GM19467 (cell line): ENCODE data around the gene SKI.

ENCODE experiments used
- ATAC-seq: cut with Tn5 transposase; IDR thresholded peaks from one replicate; pipeline ENCODE4 v1.9.1; 2021; ENCODE audit warnings: mild to moderate bottlenecking, moderate library complexity; ENCODE audit not compliant: unreplicated experiment

The SKI gene

GRCh38 chr1:2348346-2349325 is 120.5 kb downstream of the SKI start:
- no peak for ATAC-seq

DNA sequence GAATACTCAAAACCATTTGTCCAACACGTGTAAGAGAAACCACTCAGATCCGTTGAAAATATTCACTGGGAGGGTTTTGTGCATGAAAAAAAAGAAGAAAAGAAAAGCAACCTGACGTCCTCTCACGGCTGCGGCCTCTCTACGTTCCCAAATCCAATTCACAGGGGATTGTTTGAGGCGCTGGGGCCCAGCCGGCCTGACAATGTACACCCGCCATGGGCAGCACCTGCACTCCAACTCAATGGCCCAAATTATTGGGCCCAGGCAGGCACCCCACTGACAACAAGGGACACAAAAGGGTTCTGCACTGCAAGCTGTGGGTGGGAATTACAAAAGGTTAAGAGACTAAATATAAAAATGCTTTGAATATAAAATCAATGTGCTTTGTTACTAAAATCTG is 121.7 kb downstream of the SKI start:
- ATAC-seq: no peak

DNA sequence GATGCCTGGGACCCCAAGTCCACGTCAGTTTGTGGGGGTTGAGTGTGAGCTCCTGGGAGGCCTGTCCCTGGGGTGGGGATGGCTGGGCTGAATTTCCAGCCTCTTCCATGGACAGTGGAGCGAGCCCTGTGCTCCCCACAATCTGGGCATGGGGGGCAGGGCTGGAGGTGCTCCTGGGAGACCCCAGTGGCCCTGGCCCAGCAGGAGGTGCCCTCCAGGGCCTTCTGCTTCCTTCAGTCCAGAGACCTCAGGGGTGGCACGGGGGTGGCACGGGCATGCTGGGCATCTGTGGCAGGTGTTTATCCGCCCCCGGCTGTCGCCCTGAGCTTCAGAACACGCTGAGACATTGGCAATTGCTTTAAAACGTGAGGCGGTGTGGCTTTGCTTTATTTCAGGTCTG is 122.4 kb downstream of the SKI start:
- ATAC-seq: no peak

DNA sequence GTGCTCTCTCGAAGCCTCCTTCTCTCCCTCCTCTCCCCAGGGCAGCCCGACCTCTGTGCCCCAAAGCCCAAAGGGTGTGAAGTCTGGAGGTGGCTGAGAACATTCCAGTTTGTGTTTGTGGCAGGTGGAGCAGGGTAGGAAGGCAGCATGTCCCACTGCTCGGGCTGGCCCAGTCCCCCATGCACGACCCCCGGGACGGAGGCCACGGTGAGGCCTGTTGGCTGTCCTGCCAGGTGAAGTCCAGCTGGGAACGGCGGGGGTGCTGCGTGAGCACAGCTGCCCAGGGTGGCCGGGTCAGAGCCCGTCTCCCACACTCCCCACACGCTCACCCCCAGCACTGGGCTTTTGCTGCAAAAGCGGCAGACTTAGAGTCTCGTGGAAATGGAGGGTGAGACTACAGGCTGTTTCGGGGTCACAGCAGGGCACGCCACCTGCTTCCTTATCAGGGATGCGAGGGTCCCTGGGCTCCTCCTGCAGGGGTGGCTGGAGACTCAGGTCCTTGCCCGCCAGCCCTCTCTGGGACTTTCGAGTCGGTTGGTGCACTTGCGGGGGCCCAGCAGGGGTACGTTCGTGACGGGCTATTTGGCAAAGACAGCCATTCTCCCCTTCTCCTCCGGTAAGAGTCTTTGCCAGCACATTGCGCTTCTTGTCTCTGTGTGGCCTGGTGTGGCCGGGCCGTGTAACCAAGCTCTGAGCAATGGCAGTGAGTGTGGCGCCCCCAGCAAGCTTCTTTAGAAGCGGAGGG is 123.0 kb downstream of the SKI start:
- ATAC-seq: no peak

DNA sequence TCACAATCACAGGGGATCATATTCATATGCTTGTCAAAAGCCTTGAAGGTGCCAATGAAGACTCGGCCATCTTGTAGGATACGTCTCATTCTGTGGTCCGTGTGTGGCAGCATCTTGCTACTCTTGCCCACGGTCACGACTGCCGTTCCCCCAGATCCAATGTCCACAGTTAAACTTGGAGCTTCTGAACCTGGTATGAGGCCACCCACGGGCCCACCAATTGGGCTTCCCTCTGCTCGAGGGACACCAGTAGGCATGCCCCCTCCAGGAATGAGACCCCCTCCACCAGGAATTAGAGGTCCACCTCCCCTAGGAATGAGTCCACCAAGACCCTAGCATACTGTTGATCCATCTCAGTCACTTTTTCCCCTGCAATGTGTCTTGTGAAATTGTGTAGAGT is 123.6 kb downstream of the SKI start:
- no peak for ATAC-seq

GRCh38 chr1:2352341-2352896 is 124.3 kb downstream of the SKI start:
- ATAC-seq: no peak

- ATAC-seq: no peak
These were observed 124.9 kb downstream of the SKI start for GRCh38 chr1:2352897-2353550.

DNA sequence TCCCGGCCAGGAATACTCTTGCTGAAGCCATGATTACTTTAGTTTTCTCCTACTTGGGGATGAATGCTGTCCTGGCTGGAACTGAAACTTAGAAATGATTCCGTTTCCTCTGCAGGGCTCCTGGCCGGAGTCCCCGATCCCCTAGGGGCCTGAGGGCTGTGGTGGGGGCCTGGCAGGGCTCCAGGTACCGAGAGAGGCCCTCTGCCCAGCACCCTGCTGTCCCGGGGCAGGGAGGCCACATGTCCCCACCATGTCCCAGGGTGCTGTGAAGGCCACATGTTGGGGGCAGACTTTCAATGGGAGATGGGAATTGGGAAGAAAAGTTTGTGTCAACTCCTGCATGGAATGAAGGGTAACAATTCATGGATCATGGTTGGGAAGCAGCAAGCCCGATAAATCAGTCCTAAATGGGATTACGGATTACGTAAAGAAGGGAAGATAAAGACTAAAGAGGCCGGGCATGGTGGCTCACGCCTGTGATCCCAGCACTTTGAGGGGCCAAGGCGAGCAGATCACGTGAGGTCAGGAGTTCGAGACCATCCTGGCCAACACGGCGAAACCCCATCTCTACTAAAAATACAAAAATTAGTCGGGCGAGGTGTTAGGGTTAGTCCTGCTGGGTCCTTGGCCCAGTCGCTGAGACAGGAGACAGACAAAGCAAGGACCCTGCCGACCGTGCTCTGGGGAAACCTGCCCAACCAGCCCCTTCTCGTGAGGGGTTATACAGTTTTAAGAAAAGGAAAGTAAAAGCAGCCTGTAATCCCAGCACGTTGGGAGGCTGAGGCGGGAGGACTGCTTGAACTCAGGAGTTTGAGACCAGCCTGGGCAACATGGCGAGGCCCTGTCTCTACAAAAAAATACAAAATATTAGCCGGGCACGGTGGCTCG is 125.7 kb downstream of the SKI start:
- ATAC-seq: no peak

- no peak for ATAC-seq
These were observed 126.6 kb downstream of the SKI start for GRCh38 chr1:2354511-2355372.

GRCh38 chr1:2355373-2356261 is 127.5 kb downstream of the SKI start:
- no peak for ATAC-seq

DNA sequence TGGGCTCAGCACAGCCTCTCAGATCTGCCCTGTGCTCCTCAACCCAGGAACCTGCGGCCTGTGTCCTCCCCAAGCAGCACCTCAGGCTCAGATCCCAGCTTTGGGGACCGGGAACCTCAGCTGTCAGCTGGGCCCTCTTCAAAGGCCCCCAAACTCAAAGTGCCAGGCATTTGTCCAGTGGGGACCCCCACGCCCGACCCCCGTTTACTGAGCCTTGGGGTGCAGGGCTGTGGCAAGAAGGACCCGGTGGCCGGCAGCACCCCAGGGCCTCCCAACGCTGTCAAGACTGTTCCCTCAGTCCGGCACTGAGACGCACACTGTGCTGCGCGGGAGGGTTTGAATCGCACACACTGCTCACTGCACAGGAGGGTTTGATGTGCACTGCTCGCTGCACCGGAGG is 128.3 kb downstream of the SKI start:
- ATAC-seq: no peak

GRCh38 chr1:2356911-2357845 is 129.1 kb downstream of the SKI start:
- no peak for ATAC-seq

DNA sequence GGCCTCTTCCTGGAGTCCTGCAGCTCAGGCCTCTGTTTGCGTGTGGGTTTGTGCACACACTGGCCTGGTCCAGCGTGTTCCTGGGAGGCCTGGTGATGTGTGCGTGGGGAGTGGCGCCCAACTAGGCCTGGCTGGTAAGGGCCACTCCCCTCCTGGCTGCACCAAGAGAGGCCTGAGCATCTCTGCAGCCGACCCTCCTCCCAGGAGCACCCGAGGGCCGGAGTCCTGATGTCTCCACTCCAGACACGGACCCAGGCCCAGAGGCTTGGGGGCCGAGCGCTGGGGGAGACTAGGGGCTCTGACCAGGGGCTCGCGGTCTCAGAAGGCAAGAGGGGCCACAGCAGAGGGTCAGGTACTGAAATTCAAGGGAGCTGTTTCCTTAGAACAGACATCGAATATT is 130.0 kb downstream of the SKI start:
- no peak for ATAC-seq

DNA sequence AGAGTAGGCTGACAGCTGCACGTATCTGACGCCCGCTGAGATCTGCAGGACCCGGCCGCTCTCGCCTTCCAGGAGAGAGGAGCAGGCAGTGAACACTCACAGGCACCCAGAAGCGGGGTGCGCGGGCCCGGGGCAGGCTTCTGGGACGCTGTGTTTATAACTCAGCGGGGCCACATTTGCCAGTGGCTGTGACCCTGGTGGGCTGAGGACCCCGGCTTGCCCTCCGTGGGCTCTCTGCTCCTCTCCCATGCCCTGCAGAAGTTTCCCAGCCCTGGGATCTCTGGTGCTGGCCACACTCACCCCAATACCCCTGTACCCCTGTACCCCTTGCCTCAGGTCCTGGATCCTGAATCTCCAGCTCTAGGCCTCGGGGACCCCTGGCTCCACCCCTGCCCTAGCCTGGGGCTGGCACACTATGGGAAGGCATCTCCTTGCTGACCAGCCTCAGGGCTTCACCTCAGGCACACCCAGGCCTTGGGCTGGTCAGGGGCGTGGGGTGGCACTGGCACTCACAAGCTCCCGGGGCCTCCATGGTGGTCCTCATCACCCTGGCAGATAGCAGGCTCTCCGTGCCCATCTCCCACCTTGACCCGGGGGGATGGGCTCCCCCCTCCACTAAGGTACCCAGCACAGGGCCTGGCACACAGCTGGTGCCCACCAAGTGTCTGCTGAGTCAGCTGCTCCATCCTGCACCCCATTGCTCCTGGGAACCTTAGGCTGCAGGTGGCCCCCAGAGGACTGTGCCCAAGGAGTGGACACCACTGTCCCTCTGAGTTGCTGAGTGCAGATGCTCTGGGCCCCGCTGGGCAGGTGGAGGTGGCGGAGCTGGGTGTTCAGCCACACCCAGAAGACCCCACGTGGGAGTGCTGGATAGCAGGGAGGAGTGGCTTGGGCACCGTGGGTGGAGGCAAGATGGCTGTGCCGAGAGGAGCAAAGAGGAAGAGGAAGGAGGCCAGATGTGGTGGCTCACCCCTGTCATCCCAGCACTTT is 130.8 kb downstream of the SKI start:
- no peak for ATAC-seq
